GM23248 (cell line): ENCODE data around the gene CCDC180. TPM values are rescaled to one million over a fixed set of nuclear protein-coding genes. Genes with fewer than 3 reads are reported as not detected.
A peak's percentile ranks its signal among the peaks of the same experiment; 100 is the strongest.
"Not testable (repeated sequence)": the region's sequence is repeated elsewhere in the genome, so short reads cannot be mapped to it uniquely, and the experiment has no call there.

Experiments
- DNase-seq: peaks from one replicate; pipeline ENCODE4 v3.0.0-alpha.2; 2015
- H2AFZ ChIP-seq: fragments of 200-600 bp; sonication (generic); 2 replicates; pipeline ENCODE4 v1.6.1; 2016; ENCODE audit warnings: antibody characterized with exemption
- H3F3A ChIP-seq: fragments of 200-600 bp; sonication (generic); 2 replicates; pipeline ENCODE4 v1.6.1; 2016; ENCODE audit warnings: mild to moderate bottlenecking, antibody characterized with exemption, mixed run types; ENCODE audit not compliant: insufficient read depth
- H3K27ac ChIP-seq: fragments of 200-600 bp; sonication (generic); 2 replicates; pipeline ENCODE4 v1.5.1; 2016; ENCODE audit warnings: mild to moderate bottlenecking
- H3K27me3 ChIP-seq: fragments of 200-600 bp; sonication (generic); replicated peaks from 2 replicates; pipeline ENCODE4 v1.6.1; 2016; ENCODE audit warnings: mild to moderate bottlenecking; ENCODE audit not compliant: insufficient read depth
- H3K36me3 ChIP-seq: fragments of 200-600 bp; sonication (generic); 2 replicates; pipeline ENCODE4 v1.6.1; 2016; ENCODE audit warnings: low read depth, mild to moderate bottlenecking
- H3K4me1 ChIP-seq: fragments of 200-600 bp; sonication (generic); 2 replicates; pipeline ENCODE4 v1.6.1; 2016; ENCODE audit warnings: mild to moderate bottlenecking; ENCODE audit not compliant: insufficient read depth
- H3K4me2 ChIP-seq: fragments of 200-600 bp; sonication (generic); one replicate; pipeline ENCODE4 v1.6.1; 2016; ENCODE audit warnings: mild to moderate bottlenecking; ENCODE audit not compliant: unreplicated experiment
- H3K4me3 ChIP-seq: fragments of 200-600 bp; sonication (generic); 2 replicates; pipeline ENCODE4 v1.5.1; 2016; ENCODE audit warnings: mild to moderate bottlenecking
- H3K79me2 ChIP-seq: fragments of 200-600 bp; sonication (generic); 2 replicates; pipeline ENCODE4 v1.6.1; 2016; ENCODE audit warnings: mild to moderate bottlenecking; ENCODE audit not compliant: insufficient read depth
- H3K9ac ChIP-seq: fragments of 200-600 bp; sonication (generic); 2 replicates; pipeline ENCODE4 v1.6.1; 2016; ENCODE audit warnings: mild to moderate bottlenecking
- H3K9me2 ChIP-seq: fragments of 200-600 bp; sonication (generic); 2 replicates; pipeline ENCODE4 v1.6.1; 2016; ENCODE audit warnings: mixed run types, mild to moderate bottlenecking, moderate library complexity; ENCODE audit not compliant: insufficient read depth
- H3K9me3 ChIP-seq: fragments of 200-600 bp; sonication (generic); one replicate; pipeline ENCODE4 v1.6.1; 2017; ENCODE audit warnings: low read depth
- H4K20me1 ChIP-seq: fragments of 200-600 bp; sonication (generic); 2 replicates; pipeline ENCODE4 v1.6.0; 2016; ENCODE audit not compliant: insufficient read depth
- EZH2 ChIP-seq: fragments of 200-600 bp; sonication (generic); IDR thresholded peaks from 2 replicates; pipeline ENCODE4 v1.6.1; 2018; ENCODE audit warnings: antibody characterized with exemption, mild to moderate bottlenecking; ENCODE audit not compliant: insufficient read depth, poor library complexity, severe bottlenecking
- EZH2phosphoT487 ChIP-seq: fragments of 200-600 bp; sonication (generic); IDR thresholded peaks from 2 replicates; pipeline ENCODE4 v1.6.1; 2018; ENCODE audit warnings: antibody characterized with exemption, moderate library complexity, mild to moderate bottlenecking, low read depth; ENCODE audit not compliant: insufficient read depth
- WGBS, 2 experiments: methylation state at CpG; one replicate each; pipeline ENCODE4 v1.1.6; 2015 to 2017; ENCODE audit warnings: low lambda C conversion rate in 2 of 2, low coverage in 1 of 2; ENCODE audit errors: missing lambda C conversion rate in 2 of 2; 5-methylcytosine and 5-hydroxymethylcytosine counted together
- in situ Hi-C: fragments of 300-500 bp; cut with MboI; formaldehyde crosslinking; loops from 2 replicates; pipeline ENCODE4 v1.15.0; 2020
- polyA plus RNA-seq: library from polyadenylated mRNA; unstranded; fragments of >200 nt; fragmentation: Nextera tagmentation; extraction: Ambion mirVana; gene quantifications from 2 replicates; pipeline ENCODE4 v1.2.1, GENCODE V29; 2016
- total RNA-seq: library from RNA; depleted of rRNA; stranded (reverse); fragments of >200 nt; shearing (Covaris generic); gene quantifications from 2 replicates; pipeline ENCODE4 v1.2.3, GENCODE V29; 2014; rRNA removed

The CCDC180 gene
- total RNA-seq: 0.11 and 0.51 TPM in 2 replicates
- polyA plus RNA-seq: 0.22 and 0.29 TPM in 2 replicates

GRCh38 chr9:97307500-97308163 lies at the start of gene CCDC180:
Gene CCDC180 (plus strand): TSS chr9:97307659. CDS start chr9:97308064, 405 bp downstream.
- peak; percentile 51 for DNase-seq
- H3K4me3 ChIP-seq: peak within 1 kb of the TSS; percentile 54
- 0 out of 2 replicates have a peak, but pooled peaks cover 8% of the 10 kb centered on the region for H3K4me1 ChIP-seq
- no peaks in the 10 kb centered on the region for H3K79me2 ChIP-seq
- H4K20me1 ChIP-seq: no peaks in the 10 kb centered on the region
- in situ Hi-C loops: no loop called here
- 16% methylated on average over 35 to 42 of the region's 42 CpGs for whole genome bisulfite sequencing, 2 experiments
- no peaks in the 10 kb centered on the region for H3K9me2 ChIP-seq
- peak within 1 kb of the TSS; percentile 14 for H3K9ac ChIP-seq
- no peaks in the 10 kb centered on the region for H3K36me3 ChIP-seq
- H3F3A ChIP-seq: no peaks in the 10 kb centered on the region
- TF ChIP-seq EZH2phosphoT487 (no peak), EZH2 (no peak)
- H3K4me2 ChIP-seq: peak within 1 kb of the TSS; percentile 77
- peak within 1 kb of the TSS; percentile 67 for H2AFZ ChIP-seq
- no peaks in the 10 kb centered on the region for H3K9me3 ChIP-seq
- H3K27ac ChIP-seq: no peak within 1 kb of the TSS
- H3K27me3 ChIP-seq: no peaks in the 10 kb centered on the region

- in situ Hi-C loops: not testable (repeated sequence)
Measured at GRCh38 chr9:97259834-97260514, 47.5 kb upstream of the CCDC180 start.

GRCh38 chr9:97271292-97271691 lies 36.2 kb upstream of the CCDC180 start:
- no peak overlapping the region for H3K27ac ChIP-seq
- H3K4me2 ChIP-seq: no peak overlapping the region
- H3F3A ChIP-seq: no peaks in the 10 kb centered on the region
- no peaks in the 10 kb centered on the region for H3K79me2 ChIP-seq
- H3K9me3 ChIP-seq: no peaks in the 10 kb centered on the region
- H3K4me1 ChIP-seq: no peaks in the 10 kb centered on the region
- in situ Hi-C loops: no loop called here
- H4K20me1 ChIP-seq: no peaks in the 10 kb centered on the region
- no peaks in the 10 kb centered on the region for H3K36me3 ChIP-seq
- no peaks in the 10 kb centered on the region for H3K9me2 ChIP-seq
- H2AFZ ChIP-seq: no peak overlapping the region
- H3K9ac ChIP-seq: no peak overlapping the region
- no peaks in the 10 kb centered on the region for H3K27me3 ChIP-seq
- DNase-seq: no peak
- H3K4me3 ChIP-seq: no peak overlapping the region
- 88 to 91% methylated on average over 12 to 29 of the region's 29 CpGs for WGBS, 2 experiments
- TF ChIP-seq EZH2: no peak
- TF ChIP-seq EZH2phosphoT487: no peak

More at GRCh38 chr9:97259834-97260514, 47.5 kb upstream of the CCDC180 start:
- not testable (repeated sequence) for H3K36me3 ChIP-seq, H4K20me1 ChIP-seq, H3K9me2 ChIP-seq, H3K4me1 ChIP-seq, H3K27ac ChIP-seq, H3K27me3 ChIP-seq, H3K4me3 ChIP-seq, H3K9ac ChIP-seq, DNase-seq, H3K79me2 ChIP-seq, H3F3A ChIP-seq, H3K9me3 ChIP-seq, H2AFZ ChIP-seq, H3K4me2 ChIP-seq
- WGBS, 2 experiments: 95 to 98% methylated on average over 4 of the region's 4 CpGs

GRCh38 chr9:97272072-97272471 lies 35.4 kb upstream of the CCDC180 start:
- Histone ChIP-seq H3K9ac (no peak overlapping the region), H3K9me3 (no peaks in the 10 kb centered on the region), H3K27ac (no peak overlapping the region), H3K27me3 (no peaks in the 10 kb centered on the region), H4K20me1 (no peaks in the 10 kb centered on the region), H3K36me3 (no peaks in the 10 kb centered on the region), H3K4me2 (no peak overlapping the region), H2AFZ (no peak overlapping the region), H3K79me2 (no peaks in the 10 kb centered on the region), H3F3A (no peaks in the 10 kb centered on the region), H3K9me2 (no peaks in the 10 kb centered on the region), H3K4me1 (no peaks in the 10 kb centered on the region), H3K4me3 (no peak overlapping the region)
- in situ Hi-C loops: no loop called here
- TF ChIP-seq EZH2phosphoT487: no peak
- no peak for TF ChIP-seq EZH2
- DNase-seq: no peak
- WGBS, 2 experiments: 95 to 96% methylated on average over 4 of the region's 4 CpGs
